Raji (cell line): ENCODE data around the gene RAB3B.

Source experiments
- POLR2A ChIP-seq: IDR thresholded peaks from 2 replicates; pipeline ENCODE4 v1.6.1; 2011; ENCODE audit warnings: low read depth, low read length, control low read depth; ENCODE audit not compliant: insufficient read depth

Gene RAB3B

DNA sequence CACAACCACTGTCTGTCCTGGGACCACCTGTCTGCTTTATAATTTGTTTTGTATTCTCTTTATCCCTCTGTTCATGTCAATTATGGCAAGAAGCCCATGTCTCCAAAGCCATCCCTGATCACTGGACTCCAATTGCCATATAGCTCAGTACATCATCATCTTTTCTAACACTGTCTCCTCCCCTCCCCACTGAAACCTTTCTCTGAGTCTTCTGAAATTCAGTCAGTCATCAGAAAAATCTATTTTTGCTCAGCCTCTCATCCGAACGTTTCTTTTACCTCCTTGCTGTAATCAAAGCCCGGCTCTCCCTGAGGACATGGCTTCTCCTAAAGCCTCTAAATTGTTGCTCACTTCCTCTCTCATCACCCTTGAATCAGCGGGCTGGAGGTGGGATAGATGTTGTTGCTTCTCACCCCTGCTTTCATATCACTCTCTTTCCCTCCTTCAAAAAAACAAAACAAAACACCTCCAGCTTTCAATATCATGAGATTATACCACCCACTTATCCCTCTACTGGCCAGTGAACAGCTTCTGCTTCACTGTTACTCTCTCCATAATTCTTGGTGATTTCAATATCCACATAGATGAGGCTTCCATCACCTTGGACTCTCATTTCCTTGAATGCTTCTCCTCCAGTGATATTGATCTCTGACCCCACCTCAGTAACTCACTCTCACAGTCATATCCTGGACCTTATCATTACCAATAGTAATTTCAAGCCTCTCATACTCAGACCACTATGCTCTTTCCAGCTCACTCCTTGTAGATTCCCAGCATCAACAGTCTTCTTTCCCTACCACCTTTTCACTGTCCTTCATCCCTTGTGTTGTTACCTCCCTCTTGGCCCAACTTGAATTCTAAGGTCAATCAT, 27.8 kb downstream of the RAB3B start:
- TF ChIP-seq POLR2A, result no peak

DNA sequence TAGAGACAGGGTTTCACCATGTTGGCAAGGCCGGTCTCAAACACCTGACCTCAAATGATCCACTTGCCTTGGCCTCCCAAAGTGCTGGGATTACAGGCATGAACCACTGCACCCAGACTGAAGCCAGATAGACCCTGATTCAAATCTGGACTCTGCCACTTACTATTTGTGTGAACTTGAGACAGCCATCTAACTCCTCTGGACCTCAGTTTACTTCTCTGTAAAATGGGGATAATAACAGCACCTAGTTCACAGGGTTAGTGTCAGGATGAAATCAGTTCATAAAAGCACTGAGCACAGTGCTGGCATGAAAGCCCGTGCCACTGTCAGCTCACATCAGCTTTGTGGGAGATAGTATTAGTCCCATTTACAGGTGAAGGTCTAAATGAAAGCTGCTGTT, 28.5 kb downstream of the RAB3B start:
- TF ChIP-seq POLR2A, result no peak

DNA sequence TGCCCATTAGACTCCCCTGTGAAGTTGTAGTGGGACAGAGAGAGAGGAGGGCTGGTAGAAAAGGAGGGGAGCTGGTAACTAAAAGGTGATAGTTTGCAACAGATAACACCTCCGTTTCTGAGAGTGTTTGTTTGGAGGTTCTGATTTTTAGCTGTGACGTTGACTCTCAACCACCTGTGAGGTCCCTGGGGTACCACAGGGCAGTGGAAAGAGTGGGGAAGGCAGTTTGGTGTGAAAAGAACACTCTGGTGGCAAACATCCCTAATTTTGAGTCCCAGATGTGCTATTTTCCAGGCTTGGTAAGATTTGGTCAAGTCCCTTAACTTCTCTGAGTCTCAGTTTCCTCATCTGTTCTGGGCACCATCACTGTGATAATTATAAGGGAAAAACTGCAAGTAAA, 29.3 kb downstream of the RAB3B start:
- TF ChIP-seq POLR2A, result no peak

DNA sequence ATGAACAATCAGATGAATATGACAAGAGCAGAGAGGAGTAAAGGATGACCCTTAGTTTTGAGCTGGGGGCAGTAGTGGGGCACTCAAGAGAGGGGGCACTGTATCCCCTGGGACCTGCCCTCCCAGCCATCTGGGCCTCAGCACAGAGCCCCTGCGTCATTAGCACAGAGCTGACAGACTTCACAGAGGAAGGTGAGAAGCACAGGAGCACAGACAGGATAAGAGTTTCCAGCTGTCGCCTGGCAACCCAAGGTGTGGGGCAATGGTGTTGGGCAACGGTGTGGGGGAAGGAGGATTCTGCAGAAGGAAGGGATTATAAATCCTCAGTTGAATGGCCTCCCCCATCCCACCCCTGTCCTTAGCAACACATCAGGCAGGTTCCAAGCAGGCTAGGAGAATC, 30.2 kb downstream of the RAB3B start:
- no peak for TF ChIP-seq POLR2A

DNA sequence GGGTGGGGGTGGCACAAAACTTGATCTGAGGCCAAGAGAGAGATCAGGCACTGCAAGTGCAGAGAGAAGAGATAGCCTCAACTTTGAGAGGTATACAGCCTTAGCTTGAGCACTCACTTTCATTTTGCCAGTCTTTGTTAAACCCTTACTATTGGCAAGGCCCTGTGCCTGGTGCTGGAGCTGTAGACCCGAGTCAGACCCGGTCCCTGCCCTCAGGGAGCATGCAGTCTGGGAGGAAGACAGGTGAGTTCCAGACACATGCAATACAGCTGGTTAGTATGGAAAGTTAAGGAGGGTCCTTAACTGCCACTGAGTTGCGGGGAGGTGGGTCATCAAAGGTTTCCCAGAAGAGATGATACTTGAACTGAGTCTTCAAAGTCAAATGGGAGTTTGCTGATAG, 31.7 kb downstream of the RAB3B start:
- no peak for TF ChIP-seq POLR2A

DNA sequence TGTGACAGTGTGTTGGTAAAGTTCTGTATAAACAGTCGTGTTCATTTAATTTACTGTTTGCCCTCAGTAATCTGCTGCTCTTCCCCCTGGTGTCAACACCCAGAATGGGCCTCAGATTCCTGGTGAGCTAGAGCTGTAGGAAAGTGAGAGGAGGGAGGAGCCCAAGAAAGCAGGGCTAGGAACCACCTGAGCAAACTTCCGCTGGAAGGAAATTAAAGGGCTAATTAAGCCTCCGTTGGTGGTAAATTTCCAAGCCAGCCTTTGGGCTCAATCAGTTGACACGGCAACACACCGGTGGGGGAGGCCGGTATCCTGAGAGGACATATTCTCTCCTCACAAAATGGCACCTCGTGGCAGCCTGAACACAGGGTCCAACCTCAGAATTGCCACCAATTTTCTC, 32.9 kb downstream of the RAB3B start:
- no peak for TF ChIP-seq POLR2A

DNA sequence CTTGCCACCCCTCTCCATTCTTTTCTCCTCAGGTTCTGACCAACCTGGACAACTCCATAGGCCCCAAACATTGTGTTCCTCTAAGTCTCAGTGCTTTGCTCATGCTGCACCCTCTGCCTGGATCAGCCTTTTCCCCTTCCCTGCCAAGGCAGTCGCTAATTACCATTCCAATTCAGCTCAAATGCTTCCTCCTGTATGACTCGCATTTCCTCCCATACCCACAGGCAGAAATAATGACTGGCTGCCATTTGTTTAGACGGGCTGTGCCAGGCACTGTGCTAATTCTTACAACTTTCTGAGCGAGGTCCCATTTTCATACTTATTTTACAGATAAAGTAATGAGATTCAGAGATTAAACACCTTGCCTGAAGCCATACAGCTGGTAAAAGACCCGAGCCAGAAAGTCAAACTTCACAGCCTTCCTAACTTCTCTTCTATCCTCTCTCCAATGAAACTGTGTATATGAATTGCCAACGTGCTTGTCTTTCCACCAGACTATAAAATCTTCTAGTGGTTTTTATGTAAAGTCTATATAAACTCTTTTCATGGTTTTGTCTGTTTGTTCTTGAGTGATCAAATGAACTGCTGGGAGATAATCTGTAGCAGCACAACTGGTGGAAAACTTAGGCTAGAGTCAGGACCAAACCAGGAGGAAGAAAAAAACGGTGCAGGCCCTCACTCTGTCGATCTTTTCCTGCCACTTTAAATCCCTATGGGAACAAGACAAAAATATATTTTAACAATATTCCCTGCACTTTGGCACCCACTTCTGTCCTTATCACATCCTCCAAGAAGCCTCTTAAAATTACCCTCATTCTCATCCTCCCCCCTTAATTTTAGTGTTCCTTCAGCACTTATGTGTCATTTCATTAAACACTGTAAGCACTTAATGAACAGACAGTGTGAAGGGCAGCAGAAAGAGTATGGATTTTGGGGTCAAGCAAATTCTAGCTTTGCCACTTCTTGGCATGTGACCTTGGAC, 33.7 kb downstream of the RAB3B start:
- no peak for TF ChIP-seq POLR2A

DNA sequence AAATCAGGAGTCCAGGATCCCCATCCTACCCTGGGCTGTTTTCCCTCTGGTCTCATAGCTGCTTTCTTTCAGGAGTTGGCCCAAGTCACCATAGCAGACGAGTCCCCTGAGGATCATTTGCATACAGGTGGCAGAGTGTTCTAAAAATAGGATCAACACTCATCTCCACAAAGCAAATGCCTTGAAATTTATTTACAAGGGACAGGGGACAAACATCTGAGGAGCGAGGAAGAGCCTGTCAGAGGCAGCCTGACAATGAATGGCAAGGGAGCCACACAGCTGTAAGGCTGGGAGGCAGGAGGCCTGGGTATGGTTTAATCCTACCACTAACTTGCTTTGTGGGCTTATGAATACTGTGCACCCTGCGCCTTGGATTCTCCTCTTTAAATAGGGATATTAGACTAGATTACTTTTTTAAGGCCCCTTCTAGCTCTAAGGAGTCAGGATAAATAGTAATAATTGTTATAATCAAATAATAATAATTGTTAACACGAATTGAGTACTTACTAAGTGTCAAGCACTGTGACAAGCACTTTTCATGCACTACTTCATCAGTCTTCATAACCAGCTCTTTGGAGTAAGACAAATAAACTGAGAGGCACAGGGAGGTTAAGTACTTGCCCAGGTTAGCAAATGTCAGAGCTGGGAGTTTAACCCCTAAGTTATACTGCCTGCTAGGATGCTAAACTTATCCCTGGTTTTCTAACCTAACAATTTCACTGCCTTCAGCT, 34.5 kb downstream of the RAB3B start:
- no peak for TF ChIP-seq POLR2A

DNA sequence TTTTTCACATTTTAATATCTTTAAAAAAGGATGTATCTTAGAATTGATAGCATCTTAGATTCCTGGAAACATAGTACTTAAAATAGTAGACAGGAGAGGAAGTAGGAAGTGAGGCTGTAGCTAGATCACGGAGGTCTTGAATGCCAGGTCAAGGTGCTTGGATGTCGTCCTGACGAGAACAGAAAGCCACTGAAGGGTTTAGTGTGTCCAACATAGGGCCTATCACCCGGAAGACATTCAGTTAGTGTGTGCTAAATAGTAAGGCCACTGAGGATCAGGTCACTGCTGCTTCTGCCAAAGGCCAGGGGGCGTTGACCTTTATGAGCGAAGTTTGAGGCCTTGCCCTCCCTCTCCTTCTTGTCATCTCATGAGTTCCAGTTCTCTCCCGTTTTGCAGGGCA, 35.7 kb downstream of the RAB3B start:
- no peak for TF ChIP-seq POLR2A

DNA sequence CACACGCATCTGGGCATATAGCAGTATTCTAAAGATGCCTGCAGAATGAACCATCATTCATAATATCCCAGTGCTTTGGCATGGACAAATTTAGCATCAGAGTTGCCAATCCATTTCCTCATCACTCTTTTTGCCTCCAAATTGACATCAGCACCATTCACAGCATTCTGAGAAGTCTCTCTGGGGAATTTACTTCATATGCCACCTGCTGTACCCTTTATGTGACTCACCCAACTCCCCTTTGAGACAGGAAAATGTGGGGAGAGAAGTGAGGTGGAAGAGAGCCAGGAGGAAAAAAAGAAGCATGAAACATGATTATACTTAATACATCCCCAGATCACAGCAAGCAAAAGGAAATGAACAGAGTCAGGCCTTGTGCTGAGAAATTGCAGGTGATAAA, 37.4 kb downstream of the RAB3B start:
- TF ChIP-seq POLR2A, result no peak

DNA sequence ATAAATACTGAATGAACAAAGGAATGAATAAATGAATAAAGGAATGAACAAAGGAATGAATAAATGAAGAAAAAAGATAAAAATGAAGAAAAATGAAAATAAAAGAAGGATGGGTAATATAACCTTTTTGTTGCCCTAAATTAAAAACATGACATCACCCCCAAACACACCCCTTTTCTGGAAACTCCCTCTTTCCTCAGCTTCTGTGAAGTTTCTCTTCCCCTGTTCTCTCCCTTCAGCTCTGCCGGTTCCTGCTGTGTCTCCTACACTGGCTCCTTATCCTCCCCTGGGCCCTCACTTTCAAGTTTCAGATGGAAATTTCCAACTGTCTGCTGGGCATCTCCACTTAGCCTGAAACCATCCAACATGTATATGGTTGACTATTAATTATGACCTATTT, 37.9 kb downstream of the RAB3B start:
- no peak for TF ChIP-seq POLR2A

DNA sequence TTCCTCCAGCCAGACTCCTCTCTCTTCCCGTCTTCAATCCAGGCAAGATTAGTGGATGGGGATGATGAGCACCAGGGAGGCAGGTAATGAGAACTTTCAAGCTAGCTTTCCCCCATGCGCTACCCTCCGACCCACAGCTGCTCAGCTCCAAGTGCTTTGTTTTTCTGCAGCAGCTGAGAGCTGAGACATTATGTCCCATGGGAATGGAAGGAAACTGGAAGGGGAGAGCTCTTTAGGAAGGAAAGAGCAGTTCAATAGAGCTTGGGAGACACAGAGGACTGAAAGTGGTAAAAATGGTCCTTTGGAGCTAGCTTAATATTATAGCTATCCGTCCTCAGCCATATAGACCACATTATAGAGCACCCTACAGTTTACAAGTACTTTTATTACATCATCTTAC, 39.8 kb downstream of the RAB3B start:
- TF ChIP-seq POLR2A, result no peak

DNA sequence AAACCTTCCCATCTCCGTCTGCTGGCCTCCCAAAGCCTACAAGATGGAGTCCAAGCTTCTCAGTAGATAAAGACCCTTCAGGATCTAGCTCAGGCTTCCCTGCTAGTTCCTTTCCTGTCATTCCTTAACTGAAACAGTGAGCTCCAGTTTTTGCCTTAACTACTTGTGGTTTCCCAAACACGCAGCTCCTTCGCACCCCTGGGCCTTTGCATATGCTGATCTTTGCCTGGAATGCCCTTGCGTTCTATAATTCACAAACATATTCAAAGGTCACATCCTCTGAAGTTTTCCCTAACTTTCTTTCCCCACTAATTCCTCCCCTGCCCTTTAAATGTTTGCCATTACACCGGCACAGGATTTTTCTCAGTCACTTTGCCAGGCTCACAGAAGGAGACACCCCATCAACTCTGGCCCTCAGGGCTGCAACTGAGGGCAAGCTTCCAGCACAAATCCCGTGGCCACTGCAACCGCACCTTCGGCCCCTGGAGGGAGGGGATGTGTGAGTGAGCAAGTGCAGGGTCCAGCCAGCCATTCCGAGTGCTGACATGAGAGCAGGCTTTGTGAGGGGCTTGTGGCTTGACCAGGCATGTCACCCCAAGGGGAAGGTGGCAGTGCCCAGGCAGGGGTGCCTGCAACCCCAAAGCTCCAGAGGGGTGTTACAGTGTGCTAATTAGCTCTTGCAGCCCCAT, 41.3 kb downstream of the RAB3B start:
- TF ChIP-seq POLR2A, result no peak

DNA sequence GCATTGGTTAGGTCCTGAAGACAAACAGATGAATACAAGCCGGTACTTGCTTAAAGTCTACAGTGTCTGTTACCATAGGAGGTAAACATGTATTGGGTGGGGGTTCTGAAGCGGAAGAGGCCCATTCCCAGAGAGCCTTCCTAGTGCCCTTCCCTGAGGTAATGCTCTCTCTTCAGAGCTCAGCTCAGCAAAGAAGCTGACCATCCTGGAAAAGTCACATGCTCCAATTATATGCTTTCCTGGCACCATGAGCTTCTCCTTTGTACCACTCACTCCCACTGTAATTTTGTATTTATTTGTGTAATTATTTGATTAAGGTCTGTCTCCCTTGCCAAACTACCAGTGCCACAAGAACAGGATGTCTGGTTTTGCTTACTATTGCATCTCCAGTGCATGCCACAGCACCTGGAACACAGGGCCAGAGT, 42.0 kb downstream of the RAB3B start:
- no peak for TF ChIP-seq POLR2A

DNA sequence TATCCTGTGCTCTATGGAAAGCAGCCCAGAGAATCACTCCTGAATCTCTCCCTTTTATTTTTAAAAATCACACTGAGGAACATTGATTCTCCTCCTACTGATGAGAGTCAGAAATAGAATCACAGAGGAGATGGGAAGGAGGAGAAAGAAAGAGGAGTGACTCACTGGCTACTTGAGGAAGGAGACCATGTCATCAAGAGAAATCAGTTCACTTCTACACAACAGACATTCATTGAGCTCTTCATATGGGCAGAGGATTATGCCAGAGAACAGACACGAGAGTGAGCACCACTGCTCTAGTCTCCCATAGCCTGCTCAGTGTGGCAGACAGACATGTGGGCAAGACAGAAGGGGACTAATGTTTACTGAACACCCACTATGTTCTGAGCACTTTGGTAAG, 44.2 kb downstream of the RAB3B start:
- TF ChIP-seq POLR2A, result no peak
